Muscle of leg (tissue), 16 donors: Measurements from ENCODE around the gene ZFAND5. TPM values are rescaled to one million over a fixed set of nuclear protein-coding genes. Genes with fewer than 3 reads are reported as not detected.

Experiments used
- DNase-seq: peaks from one replicate; pipeline ENCODE4 v3.0.0; 2013
- H3K27ac ChIP-seq: one replicate; pipeline ENCODE4 v1.5.1; 2013; ENCODE audit warnings: mild to moderate bottlenecking, low read length, control low read depth
- H3K27me3 ChIP-seq: one replicate; pipeline ENCODE4 v1.6.1; 2013; ENCODE audit warnings: low read length; ENCODE audit not compliant: control insufficient read depth, insufficient read depth
- H3K36me3 ChIP-seq: one replicate; pipeline ENCODE4 v1.6.1; 2013; ENCODE audit warnings: low read length; ENCODE audit not compliant: control insufficient read depth, insufficient read depth
- H3K4me1 ChIP-seq: one replicate; pipeline ENCODE4 v1.6.1; 2013; ENCODE audit warnings: low read length; ENCODE audit not compliant: control insufficient read depth, insufficient read depth
- H3K4me3 ChIP-seq: one replicate; pipeline ENCODE4 v1.5.1; 2013; ENCODE audit warnings: low read length, control low read depth
- H3K9me3 ChIP-seq: replicated peaks from 2 replicates; pipeline ENCODE4 v1.6.1; 2013; ENCODE audit warnings: low read depth, low read length; ENCODE audit not compliant: control insufficient read depth
- WGBS: methylation state at CpG from one replicate; pipeline ENCODE4 v1.1.5; 2013; ENCODE audit warnings: missing lambda C conversion rate; ENCODE audit not compliant: insufficient coverage; 5-methylcytosine and 5-hydroxymethylcytosine counted together
- long read RNA-seq, 11 donors: transcript quantifications; one replicate each; lab custom pipeline, GENCODE V29; 2026
- polyA plus RNA-seq, 8 donors: library from polyadenylated mRNA; unstranded; fragments of 120-200 nt; gene quantifications; one replicate each; pipeline versions ENCODE4 v1.2.1 to v1.2.3, GENCODE V29; 2013; ENCODE audit warnings: inconsistent platforms in 1 of 8, low replicate concordance in 1 of 8; ENCODE audit not compliant: insufficient read length in 8 of 8, insufficient read depth in 1 of 8
- total RNA-seq: library from RNA; stranded (reverse); fragments of 120-200 nt; gene quantifications from one replicate; pipeline ENCODE4 v1.2.4, GENCODE V29; 2013

The ZFAND5 gene, protein sequence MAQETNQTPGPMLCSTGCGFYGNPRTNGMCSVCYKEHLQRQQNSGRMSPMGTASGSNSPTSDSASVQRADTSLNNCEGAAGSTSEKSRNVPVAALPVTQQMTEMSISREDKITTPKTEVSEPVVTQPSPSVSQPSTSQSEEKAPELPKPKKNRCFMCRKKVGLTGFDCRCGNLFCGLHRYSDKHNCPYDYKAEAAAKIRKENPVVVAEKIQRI
- total RNA-seq, result 83.3 TPM
- polyA plus RNA-seq, result 100 to 1,000 TPM; 119 to 146 (median 132) TPM
- long read RNA-seq, donor 1, transcript ZFAND5-204 (6 exons, 2,686 nt), result major isoform, 5 of 11 reads
- long read RNA-seq, donor 1, partial matches to known transcripts, result 0 of 11 reads
- long read RNA-seq, donor 1, other reads (novel, unspliced or antisense), result 0 of 11 reads
- long read RNA-seq, donor 2, partial matches to known transcripts, result 0 of 2 reads
- long read RNA-seq, donor 2, other reads (novel, unspliced or antisense), result 0 of 2 reads
- long read RNA-seq, donor 3, transcript ZFAND5-205 (7 exons, 2,785 nt), result major isoform, 15 of 34 reads
- long read RNA-seq, donor 3, transcript ZFAND5-204 (6 exons, 2,686 nt), result minor isoform, 10 of 34 reads
- long read RNA-seq, donor 3, partial matches to known transcripts, result 5 of 34 reads
- long read RNA-seq, donor 3, other reads (novel, unspliced or antisense), result 0 of 34 reads
- long read RNA-seq, donor 4, transcript ZFAND5-204 (6 exons, 2,686 nt), result minor isoform, 5 of 30 reads
- long read RNA-seq, donor 4, transcript ZFAND5-205 (7 exons, 2,785 nt), result major isoform, 12 of 30 reads
- long read RNA-seq, donor 4, partial matches to known transcripts, result 12 of 30 reads
- long read RNA-seq, donor 4, other reads (novel, unspliced or antisense), result 0 of 30 reads
- long read RNA-seq, donor 5, transcript ZFAND5-204 (6 exons, 2,686 nt), result minor isoform, 13 of 51 reads
- long read RNA-seq, donor 5, transcript ZFAND5-205 (7 exons, 2,785 nt), result major isoform, 26 of 51 reads
- long read RNA-seq, donor 5, transcript ZFAND5-206 (4 exons, 553 nt), result minor isoform, 5 of 51 reads
- long read RNA-seq, donor 5, partial matches to known transcripts, result 6 of 51 reads
- long read RNA-seq, donor 5, other reads (novel, unspliced or antisense), result 0 of 51 reads
- long read RNA-seq, donor 6, transcript ZFAND5-204 (6 exons, 2,686 nt), result minor isoform, 14 of 36 reads
- long read RNA-seq, donor 6, transcript ZFAND5-205 (7 exons, 2,785 nt), result major isoform, 19 of 36 reads
- long read RNA-seq, donor 6, partial matches to known transcripts, result 0 of 36 reads
- long read RNA-seq, donor 6, other reads (novel, unspliced or antisense), result 0 of 36 reads
- long read RNA-seq, donor 7, transcript ZFAND5-205 (7 exons, 2,785 nt), result major isoform, 16 of 27 reads
- long read RNA-seq, donor 7, transcript ZFAND5-204 (6 exons, 2,686 nt), result minor isoform, 9 of 27 reads
- long read RNA-seq, donor 7, partial matches to known transcripts, result 0 of 27 reads
- long read RNA-seq, donor 7, other reads (novel, unspliced or antisense), result 0 of 27 reads
- long read RNA-seq, donor 8, transcript ZFAND5-205 (7 exons, 2,785 nt), result major isoform, 8 of 18 reads
- long read RNA-seq, donor 8, transcript ZFAND5-204 (6 exons, 2,686 nt), result minor isoform, 7 of 18 reads
- long read RNA-seq, donor 8, partial matches to known transcripts, result 0 of 18 reads
- long read RNA-seq, donor 8, other reads (novel, unspliced or antisense), result 0 of 18 reads
- long read RNA-seq, donor 9, transcript ZFAND5-205 (7 exons, 2,785 nt), result major isoform, 7 of 15 reads
- long read RNA-seq, donor 9, transcript ZFAND5-204 (6 exons, 2,686 nt), result major isoform, 7 of 15 reads
- long read RNA-seq, donor 9, partial matches to known transcripts, result 0 of 15 reads
- long read RNA-seq, donor 9, other reads (novel, unspliced or antisense), result 0 of 15 reads
- long read RNA-seq, donor 10, transcript ZFAND5-206 (4 exons, 553 nt), result minor isoform, 5 of 26 reads
- long read RNA-seq, donor 10, transcript ZFAND5-205 (7 exons, 2,785 nt), result major isoform, 14 of 26 reads
- long read RNA-seq, donor 10, transcript ZFAND5-204 (6 exons, 2,686 nt), result minor isoform, 7 of 26 reads
- long read RNA-seq, donor 10, partial matches to known transcripts, result 0 of 26 reads
- long read RNA-seq, donor 10, other reads (novel, unspliced or antisense), result 0 of 26 reads
- long read RNA-seq, donor 11, transcript ZFAND5-206 (4 exons, 553 nt), result minor isoform, 6 of 55 reads
- long read RNA-seq, donor 11, transcript ZFAND5-205 (7 exons, 2,785 nt), result major isoform, 14 of 55 reads
- long read RNA-seq, donor 11, transcript ZFAND5-204 (6 exons, 2,686 nt), result minor isoform, 5 of 55 reads
- long read RNA-seq, donor 11, partial matches to known transcripts, result 30 of 55 reads
- long read RNA-seq, donor 11, other reads (novel, unspliced or antisense), result 0 of 55 reads

DNA sequence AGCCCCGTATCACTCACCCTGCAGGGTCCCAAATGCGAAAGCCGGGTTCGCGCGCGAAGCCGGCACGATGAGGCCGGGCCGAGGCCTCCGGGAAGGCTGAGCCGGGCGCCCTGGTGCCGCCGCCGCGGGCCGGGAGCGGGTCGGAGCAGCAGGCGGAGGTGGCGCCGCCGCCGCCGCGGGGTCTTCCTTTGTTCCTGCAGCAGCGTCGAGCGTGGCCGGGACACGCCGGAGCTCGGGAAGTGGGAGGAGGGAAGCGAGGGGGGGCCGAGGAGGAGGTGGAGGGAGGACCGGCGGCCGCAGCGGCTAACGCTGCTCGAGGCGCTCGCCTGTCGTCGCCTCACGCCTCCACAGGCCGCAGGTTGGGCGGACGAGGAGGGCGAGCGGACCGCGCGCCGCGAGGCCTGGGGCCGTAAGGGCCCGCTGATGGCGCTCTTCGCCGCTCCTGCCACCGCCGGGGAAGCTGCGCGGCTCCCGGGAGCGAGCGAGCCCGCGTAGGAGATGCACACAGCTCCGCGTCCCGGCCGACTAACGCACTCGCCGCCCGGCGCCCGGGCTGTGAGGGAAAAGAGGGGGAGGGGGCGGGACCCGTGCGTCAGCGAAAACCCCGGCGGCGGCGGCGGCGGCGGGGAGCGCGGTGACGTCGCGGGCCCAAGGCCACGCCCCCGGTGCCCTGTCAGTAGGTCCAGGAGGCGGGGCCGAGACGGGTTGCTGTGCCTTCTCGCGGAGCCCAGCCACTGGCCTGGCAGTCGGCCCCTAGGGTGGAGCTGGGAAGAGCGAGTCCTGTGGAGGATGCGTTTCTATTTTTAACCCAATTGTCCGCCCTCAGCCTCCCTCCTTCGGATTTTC, at the start of gene ZFAND5:
Gene ZFAND5, minus strand, starts transcription at position 530 of the 846 bp plus-strand sequence. CDS start 4,430 bp downstream, outside the sequence.
- Histone ChIP-seq H3K36me3 (peaks cover 3% of the 10 kb centered on the region), H3K9me3 (no peaks in the 10 kb centered on the region), H3K4me3 (peak within 1 kb of the TSS; percentile 71), H3K4me1 (peaks cover 8% of the 10 kb centered on the region), H3K27me3 (no peaks in the 10 kb centered on the region), H3K27ac (peak within 1 kb of the TSS; percentile 98)
- WGBS, result under 1% methylated on average over 98 of the region's 110 CpGs
- peak; percentile 99 for DNase-seq

DNA sequence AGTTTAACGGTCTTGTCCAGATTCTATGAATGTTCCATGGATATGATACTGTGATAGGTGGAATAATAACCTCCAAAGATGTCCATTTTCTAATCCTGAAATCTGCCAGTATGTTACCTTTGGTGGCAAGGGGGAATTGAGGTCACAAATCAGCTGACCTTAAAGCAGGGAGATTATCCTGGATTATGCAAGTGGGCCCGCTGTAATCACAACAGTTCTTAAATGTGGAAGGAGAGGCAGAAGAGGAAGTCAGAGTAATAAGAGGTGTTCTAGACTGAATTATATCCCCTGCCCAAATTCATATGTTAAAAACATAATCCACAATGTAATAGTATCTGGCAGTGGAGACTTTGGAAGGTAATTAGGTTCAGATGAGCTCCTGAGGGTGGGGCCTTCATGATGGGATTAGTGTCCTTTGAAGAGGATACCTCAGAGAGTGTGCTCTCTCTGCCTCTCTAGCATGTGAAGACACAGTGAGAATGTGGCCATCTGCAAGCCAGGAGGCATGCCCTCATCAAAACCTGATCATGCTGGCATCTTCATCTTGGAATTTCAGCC, 47.6 kb upstream of the ZFAND5 start:
- DNase-seq, result no peak

DNA sequence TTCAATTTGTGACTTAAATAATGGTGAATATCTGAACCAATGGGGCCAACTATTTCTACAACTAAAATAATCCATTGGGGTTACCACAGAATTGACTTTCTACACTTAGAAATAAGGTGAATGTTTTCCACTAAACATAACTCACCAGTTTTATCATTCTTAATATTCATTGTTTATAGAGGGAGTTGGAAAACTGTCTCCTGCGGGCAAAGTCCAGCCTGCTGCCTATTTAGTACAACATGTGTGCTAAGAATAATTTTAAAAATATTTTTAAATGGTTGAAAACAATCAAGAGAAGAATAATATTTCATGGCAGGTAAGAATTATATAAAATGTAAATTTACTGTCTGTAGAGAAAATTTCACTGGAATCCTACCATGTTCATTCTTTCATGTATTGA, 45.2 kb upstream of the ZFAND5 start:
- no peaks in the 10 kb centered on the region for H3K36me3 ChIP-seq
- no peaks in the 10 kb centered on the region for H3K4me1 ChIP-seq
- no peak overlapping the region for H3K4me3 ChIP-seq
- H3K9me3 ChIP-seq, result no peaks in the 10 kb centered on the region
- DNase-seq, result no peak
- WGBS, result no CpG with 5 or more reads among the region's 1 CpG
- no peaks in the 10 kb centered on the region for H3K27me3 ChIP-seq
- H3K27ac ChIP-seq, result no peak overlapping the region

More for the DNA sequence above, 47.6 kb upstream of the ZFAND5 start:
- no peaks in the 10 kb centered on the region for H3K27me3 ChIP-seq
- H3K27ac ChIP-seq, result no peak overlapping the region
- H3K4me1 ChIP-seq, result no peaks in the 10 kb centered on the region
- H3K36me3 ChIP-seq, result no peaks in the 10 kb centered on the region
- no peak overlapping the region for H3K4me3 ChIP-seq
- no peaks in the 10 kb centered on the region for H3K9me3 ChIP-seq
- no CpG with 5 or more reads among the region's 2 CpGs for WGBS

DNA sequence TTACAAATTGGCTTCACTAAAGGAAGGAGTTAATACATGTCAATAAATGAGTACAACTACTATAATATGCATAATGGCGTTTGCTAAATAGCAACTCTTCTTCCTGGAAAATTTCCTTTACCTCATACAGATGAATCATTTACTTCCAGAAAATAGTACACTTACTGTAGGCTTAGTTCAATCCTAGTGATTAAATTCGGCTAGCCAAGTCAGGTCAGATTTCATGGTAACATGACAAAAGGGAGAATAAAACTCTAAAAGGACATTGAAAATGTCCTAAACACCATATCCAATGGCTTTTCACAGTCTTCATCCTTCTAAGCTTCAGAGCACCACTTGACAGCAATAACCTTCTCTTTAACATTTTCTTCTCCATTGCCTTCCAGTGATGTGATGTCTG, 42.1 kb upstream of the ZFAND5 start:
- DNase-seq, result peak; percentile 14
- Histone ChIP-seq H3K9me3 (no peaks in the 10 kb centered on the region), H3K36me3 (no peaks in the 10 kb centered on the region), H3K27me3 (no peaks in the 10 kb centered on the region), H3K27ac (no peak overlapping the region), H3K4me1 (no peaks in the 10 kb centered on the region), H3K4me3 (no peak overlapping the region)
- no CpG with 5 or more reads among the region's 2 CpGs for WGBS

DNA sequence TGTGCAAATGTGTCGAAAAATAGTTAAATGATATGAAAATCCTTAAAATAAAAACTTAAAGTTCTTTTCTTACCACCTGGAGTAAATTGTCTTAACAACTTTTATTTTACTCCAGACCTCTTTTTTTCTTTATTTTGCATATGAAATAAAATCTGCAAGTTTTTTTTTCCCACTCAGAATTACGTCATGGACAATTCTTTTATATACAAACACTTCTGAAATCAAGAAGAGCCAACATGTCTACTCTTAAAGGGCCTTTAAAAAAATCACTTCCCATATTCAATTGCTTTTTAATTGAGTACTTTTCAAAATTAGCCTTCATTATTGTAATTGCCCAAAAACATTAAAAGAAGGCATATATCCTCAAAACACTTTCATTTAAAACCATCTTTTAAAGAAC, 37.7 kb upstream of the ZFAND5 start:
- DNase-seq, result no peak
- Histone ChIP-seq H3K4me1 (no peaks in the 10 kb centered on the region), H3K9me3 (no peaks in the 10 kb centered on the region), H3K27me3 (no peaks in the 10 kb centered on the region), H3K36me3 (no peaks in the 10 kb centered on the region), H3K27ac (no peak overlapping the region), H3K4me3 (no peak overlapping the region)
- no CpG with 5 or more reads among the region's 2 CpGs for WGBS

DNA sequence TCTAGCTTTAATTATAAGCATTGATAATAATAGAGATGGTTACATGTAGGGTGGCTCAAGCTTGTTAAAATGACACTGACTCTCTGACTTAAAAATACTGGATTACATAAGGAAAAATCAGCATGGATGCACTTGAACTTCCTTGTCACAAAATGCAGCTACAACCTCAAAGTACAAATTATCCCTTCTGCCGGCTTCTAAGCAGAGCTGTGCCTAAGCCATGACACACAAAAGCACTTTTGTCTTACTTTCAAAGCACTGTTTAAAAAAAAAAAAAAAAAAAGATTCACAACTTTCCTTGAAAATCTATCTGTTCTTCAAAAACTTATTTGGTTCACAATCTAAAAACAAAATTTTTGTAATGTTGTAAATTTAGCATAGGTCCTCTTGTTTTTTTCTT, 36.4 kb upstream of the ZFAND5 start:
- Histone ChIP-seq H3K4me3 (no peak overlapping the region), H3K27me3 (no peaks in the 10 kb centered on the region), H3K36me3 (no peaks in the 10 kb centered on the region), H3K4me1 (no peaks in the 10 kb centered on the region), H3K27ac (no peak overlapping the region), H3K9me3 (no peaks in the 10 kb centered on the region)
- 57% methylated on average over 1 of the region's 1 CpG for WGBS
- DNase-seq, result no peak

DNA sequence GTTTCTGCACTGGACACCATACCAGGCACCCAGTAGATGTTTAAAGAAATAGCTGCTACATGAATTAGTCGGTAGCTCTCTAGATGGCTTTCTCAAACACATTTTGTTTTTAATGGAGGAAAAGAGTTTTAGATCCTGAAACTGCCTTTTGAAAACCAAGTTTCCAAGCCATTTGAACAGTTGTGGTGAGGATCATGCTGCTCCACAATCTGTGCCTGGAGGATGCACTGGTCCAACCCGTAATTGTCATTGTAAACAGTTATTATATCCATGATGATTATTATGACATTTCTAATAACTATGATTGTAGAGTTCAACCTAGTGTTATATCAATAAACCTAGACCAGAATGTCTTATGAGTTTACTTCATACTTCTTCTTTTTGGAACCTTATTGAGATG, 35.9 kb upstream of the ZFAND5 start:
- no peak for DNase-seq
- Histone ChIP-seq H3K27me3 (no peaks in the 10 kb centered on the region), H3K4me1 (no peaks in the 10 kb centered on the region), H3K27ac (no peak overlapping the region), H3K9me3 (no peaks in the 10 kb centered on the region), H3K4me3 (no peak overlapping the region), H3K36me3 (no peaks in the 10 kb centered on the region)
- no CpG with 5 or more reads among the region's 2 CpGs for WGBS

DNA sequence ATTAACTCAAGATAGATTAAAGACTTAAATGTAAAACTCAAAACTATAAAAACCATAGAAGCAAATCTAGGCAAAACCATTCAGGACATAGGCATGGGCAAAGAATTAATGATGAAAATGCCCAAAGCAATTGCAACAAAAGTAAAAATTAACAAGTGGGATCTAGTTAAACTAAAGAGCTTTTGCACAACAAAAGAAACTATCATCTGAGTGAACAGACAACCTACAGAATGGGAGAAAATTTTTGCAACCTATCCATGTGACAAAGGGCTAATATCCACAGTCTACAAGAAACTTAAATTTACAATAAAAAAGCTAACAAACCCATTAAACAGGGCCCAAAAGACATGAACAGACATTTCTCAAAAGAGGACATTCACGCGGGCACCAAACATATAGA, 34.4 kb upstream of the ZFAND5 start:
- DNase-seq, result no peak
- Histone ChIP-seq H3K9me3 (no peaks in the 10 kb centered on the region), H3K36me3 (no peaks in the 10 kb centered on the region), H3K4me3 (no peak overlapping the region), H3K27ac (no peak overlapping the region), H3K27me3 (no peaks in the 10 kb centered on the region), H3K4me1 (no peaks in the 10 kb centered on the region)
- no CpG with 5 or more reads among the region's 2 CpGs for WGBS
